Stimulated activated CD8-positive, alpha-beta memory T cell treated with anti-CD3 and anti-CD28 coated beads, Interleukin-15, amount 100 ng/mL, for 24 hours (primary cell): Measurements from ENCODE around the gene HSPG2.
"Not testable (repeated sequence)": the region's sequence is repeated elsewhere in the genome, so short reads cannot be mapped to it uniquely, and the experiment has no call there.

ENCODE experiments used
- DNase-seq: peaks from one replicate; pipeline ENCODE4 v3.0.0-alpha.2; 2020; ENCODE audit warnings: low read depth

The HSPG2 gene

GRCh38 chr1:21937034-21937371, at the start of gene HSPG2:
Gene HSPG2 (minus strand): TSS chr1:21937310. CDS start chr1:21937217, 93 bp downstream.
- no peak for DNase-seq

DNA sequence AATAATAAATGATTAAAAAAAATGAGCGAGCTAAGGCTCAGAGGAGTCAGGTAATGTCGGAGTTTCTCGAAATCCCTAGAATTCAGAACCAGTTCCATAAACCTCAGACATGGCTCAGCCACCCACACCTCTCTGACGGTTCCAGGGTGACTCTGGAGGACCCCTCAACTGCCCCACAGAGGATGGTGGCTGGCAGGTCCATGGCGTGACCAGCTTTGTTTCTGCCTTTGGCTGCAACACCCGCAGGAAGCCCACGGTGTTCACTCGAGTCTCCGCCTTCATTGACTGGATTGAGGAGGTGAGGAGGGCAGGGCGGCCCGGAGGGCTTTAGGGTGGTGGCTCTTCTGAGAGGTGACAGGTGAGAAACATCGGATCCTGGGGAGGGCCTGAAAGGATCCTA, 49.3 kb upstream of the HSPG2 start:
- not testable (repeated sequence) for DNase-seq

- not testable (repeated sequence) for DNase-seq
These were observed 48.8 kb upstream of the HSPG2 start for GRCh38 chr1:21985893-21986292.

DNA sequence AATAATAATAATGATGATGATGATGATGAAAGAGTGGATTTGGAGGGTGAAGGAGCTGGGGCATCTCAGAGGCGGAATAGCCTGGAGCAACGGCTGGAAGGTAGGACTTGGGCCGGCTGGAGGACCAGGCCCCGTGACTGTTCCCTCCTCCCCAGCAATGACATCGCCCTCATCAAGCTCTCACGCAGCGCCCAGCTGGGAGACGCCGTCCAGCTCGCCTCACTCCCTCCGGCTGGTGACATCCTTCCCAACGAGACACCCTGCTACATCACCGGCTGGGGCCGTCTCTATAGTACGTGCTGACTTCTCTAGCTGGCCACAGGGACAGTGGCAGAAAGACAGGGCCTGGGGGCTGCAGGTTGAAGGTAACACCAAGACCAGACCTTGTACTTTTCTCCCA, 46.4 kb upstream of the HSPG2 start:
- DNase-seq = not testable (repeated sequence)

DNA sequence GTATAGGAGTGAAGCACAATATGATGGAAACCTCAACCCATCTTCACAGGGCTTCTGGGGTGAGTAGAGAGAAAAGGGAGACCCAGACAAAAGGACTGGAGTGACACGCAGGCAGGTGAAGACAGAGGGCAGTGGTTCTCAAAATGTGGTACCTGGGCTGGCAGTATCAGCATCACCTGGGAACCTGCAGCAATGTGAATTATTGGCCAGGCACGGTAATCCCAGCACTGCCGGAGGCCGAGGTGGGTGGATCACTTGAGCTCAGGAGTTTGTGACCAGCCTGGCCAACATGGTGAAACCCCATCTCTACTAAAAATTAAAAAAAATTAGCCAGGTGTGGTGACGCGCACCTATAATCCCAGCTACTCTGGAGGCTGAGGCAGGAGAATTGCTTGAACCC, 45.0 kb upstream of the HSPG2 start:
- DNase-seq = not testable (repeated sequence)

DNA sequence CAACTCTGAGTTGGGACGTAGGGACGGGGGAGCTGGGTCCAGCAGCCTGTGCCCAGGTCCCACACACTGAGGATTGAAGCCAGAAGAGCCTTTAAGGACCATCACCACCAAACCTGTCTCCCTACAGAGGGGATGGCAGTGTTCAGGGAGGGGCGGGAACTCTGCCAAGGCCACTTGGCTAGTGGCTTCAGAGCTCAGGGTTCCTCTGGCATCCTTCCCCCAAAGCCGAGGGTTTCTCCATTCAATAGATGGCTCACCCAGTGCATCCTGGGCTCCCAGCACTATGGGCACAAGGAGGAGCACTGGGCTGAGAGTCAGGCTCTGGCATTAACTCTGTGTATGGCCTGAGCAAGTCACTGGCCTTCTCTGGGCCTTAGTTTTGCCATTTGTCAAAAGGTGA, 44.1 kb upstream of the HSPG2 start:
- not testable (repeated sequence) for DNase-seq

GRCh38 chr1:21980515-21981220, 43.6 kb upstream of the HSPG2 start:
- DNase-seq = not testable (repeated sequence)

GRCh38 chr1:21978209-21978608, 41.1 kb upstream of the HSPG2 start:
- not testable (repeated sequence) for DNase-seq

- not testable (repeated sequence) for DNase-seq
These were observed 39.7 kb upstream of the HSPG2 start, which contains the start of gene CELA3B for GRCh38 chr1:21976703-21977239. Gene CELA3B (plus strand): TSS chr1:21977022. CDS start chr1:21977040, 18 bp downstream.

- DNase-seq = not testable (repeated sequence)
These were observed 38.2 kb upstream of the HSPG2 start for GRCh38 chr1:21975296-21975695.

- DNase-seq = not testable (repeated sequence)
These were observed 37.6 kb upstream of the HSPG2 start for GRCh38 chr1:21974699-21975098.

DNA sequence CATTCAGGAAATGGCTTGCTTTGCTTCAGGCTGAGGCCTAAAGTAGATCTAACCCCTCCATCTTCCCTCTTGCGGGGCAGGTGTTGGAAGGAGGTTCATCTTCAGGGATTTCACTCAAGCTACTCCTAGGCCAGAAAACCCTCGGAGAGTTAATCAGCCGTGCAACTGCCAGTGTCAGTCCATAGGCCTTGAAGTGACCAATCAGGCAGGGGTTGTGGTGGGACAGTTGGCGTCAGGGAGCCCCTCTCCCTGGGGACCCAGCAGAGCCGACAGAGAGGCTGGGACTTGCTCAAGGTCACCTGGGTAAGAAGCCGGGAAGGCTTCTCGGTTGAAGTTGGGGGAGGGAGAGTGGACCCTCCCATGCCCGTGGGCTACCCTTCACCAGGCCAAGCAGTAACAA, 36.8 kb upstream of the HSPG2 start:
- not testable (repeated sequence) for DNase-seq

- not testable (repeated sequence) for DNase-seq
These were observed 35.9 kb upstream of the HSPG2 start for GRCh38 chr1:21972973-21973441.

GRCh38 chr1:21970523-21970922, 33.4 kb upstream of the HSPG2 start:
- DNase-seq = not testable (repeated sequence)

DNA sequence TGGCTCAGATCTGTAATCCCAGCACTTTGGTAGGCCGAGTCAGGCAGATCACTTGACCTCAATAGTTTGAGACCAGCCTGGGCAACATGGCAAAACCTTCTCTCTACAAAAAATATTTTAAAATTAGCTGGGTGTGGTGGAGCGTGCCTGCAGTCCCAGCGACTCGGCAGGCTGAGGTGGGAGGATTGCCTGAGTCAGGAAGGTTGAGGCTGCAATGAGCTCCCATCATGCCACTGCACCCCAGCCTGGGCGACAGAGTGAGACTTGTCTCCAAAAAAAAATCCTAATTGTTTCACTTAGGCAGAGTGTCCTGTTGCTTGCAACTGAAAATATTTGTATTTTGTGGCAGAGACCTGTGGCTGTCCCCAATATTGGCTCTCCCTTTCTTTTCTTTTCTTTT, 32.0 kb upstream of the HSPG2 start:
- DNase-seq = not testable (repeated sequence)

- not testable (repeated sequence) for DNase-seq
These were observed 30.1 kb upstream of the HSPG2 start for GRCh38 chr1:21967216-21967615.

- no peak for DNase-seq
These were observed 29.3 kb upstream of the HSPG2 start for GRCh38 chr1:21966247-21967000.

DNA sequence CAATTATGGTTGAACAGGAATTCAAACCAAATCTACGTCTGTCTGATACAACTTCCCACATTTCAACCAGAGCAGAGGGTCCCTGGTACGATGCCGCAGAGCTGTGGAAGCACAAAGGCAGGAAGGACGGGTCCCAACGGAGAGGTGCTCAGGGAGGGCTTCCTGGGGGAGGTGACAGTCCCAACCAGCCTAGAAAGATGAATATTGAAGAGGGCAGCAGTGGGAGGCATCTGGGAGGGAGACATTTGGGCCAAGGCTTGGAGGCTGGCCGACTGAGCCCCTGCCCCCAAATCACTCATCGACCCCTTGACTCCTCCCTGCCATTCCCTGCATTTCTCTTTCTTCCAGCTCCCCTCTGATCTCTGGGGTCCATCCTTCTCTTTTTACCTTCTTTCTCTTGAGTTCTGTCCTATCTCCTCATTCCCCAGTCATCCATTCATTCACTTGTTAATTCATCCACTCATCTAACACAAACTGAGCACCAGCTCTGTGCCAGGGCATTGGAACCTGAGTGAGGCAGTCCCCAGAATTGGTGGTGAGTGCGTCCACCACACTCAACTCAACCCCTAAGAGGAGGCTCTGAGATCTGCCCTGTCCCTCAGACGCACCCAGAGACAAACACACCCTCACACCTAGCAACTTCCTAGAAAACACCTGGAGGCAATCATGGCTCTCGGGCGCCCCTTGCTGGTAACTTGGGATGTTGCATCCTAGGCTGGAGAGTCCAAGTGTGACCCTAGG, 26.5 kb upstream of the HSPG2 start:
- peak; percentile 57 for DNase-seq

DNA sequence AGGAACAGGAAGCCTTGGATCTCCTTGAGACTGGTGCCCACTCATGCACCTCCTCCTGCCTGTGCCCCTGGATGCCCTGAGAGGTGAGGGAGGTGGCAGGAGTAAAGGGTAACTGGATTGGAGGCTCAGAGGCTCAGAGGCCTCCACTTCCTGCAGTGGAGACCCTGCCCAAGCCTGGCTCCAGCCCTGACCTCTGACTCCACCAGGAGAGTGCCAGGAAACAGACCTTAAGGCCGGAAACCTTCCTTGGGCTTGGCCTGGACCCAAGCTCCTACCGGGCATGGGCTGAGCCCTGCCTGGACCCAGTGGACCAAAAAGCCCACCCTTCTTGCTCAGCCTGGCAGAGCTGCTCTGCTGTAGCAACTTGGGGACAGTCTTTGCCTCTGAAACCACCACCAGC, 24.7 kb upstream of the HSPG2 start:
- no peak for DNase-seq

- DNase-seq = no peak
These were observed 24.2 kb upstream of the HSPG2 start for GRCh38 chr1:21961337-21961736.

DNA sequence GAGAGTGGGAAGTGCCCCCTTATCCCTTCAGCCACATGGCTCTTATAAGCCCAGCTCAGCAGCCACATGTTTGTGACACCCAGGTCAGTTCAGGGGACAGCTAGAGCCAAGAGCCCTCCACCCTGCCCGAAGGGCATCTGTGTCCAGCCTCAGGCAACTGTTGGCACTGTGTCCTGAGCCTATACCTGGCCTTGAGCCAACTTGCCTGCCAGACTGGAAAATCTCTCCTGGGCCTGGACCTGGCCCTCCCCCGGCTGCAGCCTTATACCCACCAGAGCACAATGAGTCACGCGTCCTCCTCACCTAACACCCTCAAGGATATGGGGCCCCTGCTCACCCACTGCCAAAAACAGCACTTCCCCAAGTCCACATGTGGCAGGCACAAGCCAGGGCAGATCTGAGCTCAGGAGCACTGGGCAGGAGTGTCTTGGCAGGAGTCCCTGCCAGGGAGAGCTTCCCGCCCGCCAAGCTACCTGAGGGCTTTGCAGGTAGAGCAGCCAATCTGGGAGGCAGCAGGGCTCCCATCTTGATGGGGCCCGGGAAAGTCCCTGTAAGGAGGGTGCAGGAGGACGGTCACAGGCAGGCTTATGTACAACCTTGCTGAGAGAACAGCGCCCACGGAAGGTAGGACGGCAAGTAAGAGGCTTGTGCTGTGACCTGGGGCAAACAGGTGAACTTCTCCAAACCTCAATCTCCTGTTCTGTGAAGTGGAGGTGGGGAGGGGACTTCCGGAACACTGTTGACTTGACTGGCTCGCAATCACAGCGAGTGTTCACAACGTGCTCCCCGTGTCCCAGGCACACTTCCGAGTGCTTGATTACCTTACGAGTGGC, 19.8 kb upstream of the HSPG2 start:
- DNase-seq = no peak
